ENCODE results near the gene SRRM2. TPM values are rescaled to one million over a fixed set of nuclear protein-coding genes. Genes with fewer than 3 reads are reported as not detected.
A peak's percentile ranks its signal among the peaks of the same experiment; 100 is the strongest.

SRRM2 gene
- total RNA-seq, 2 donors from 2014 or later, result 118 to 174 TPM

GRCh38 chr16:2776500-2777139 lies 24.2 kb downstream of the SRRM2 start:
- DNase-seq (ENCODE audit: low spot score), result no peak
- TF ChIP-seq CTCF (IDR thresholded peaks at IDR 0.05), result no peak
- H3K27me3 ChIP-seq, result no peaks in the 10 kb centered on the region
- H3K9me3 ChIP-seq, result no peaks in the 10 kb centered on the region
- peak overlapping the region; percentile 85 to 98 for H3K4me3 ChIP-seq
- H3K27ac ChIP-seq, result peak overlapping the region; percentile 81 to 88
- H3K4me1 ChIP-seq, result peaks cover 0 to 37% of the 10 kb centered on the region in 2 donors
- peaks cover 14% of the 10 kb centered on the region for H3K36me3 ChIP-seq

- TF ChIP-seq CTCF (IDR thresholded peaks at IDR 0.05), result no peak
- Histone ChIP-seq H3K4me3 (peak within 1 kb of the TSS; percentile 85 to 98), H3K36me3 (peaks cover 7% of the 10 kb centered on the region), H3K27ac (peak within 1 kb of the TSS; percentile 98 to 100), H3K9me3 (no peaks in the 10 kb centered on the region), H3K4me1 (peaks cover 0 to 37% of the 10 kb centered on the region in 2 donors), H3K27me3 (no peaks in the 10 kb centered on the region)
- DNase-seq (ENCODE audit: low spot score), result peak; percentile 88
Observed at GRCh38 chr16:2777231-2777902, 24.9 kb downstream of the SRRM2 start, which contains the start of gene ELOB. Gene ELOB (minus strand): TSS chr16:2777280. CDS start chr16:2777239, 41 bp downstream.

GRCh38 chr16:2777903-2778629 lies 25.6 kb downstream of the SRRM2 start:
- Histone ChIP-seq H3K4me3 (peak overlapping the region; percentile 81 to 98), H3K36me3 (no peaks in the 10 kb centered on the region), H3K4me1 (peaks cover 0 to 37% of the 10 kb centered on the region in 2 donors), H3K27ac (peak overlapping the region; percentile 98 to 100), H3K27me3 (no peaks in the 10 kb centered on the region), H3K9me3 (no peaks in the 10 kb centered on the region)
- TF ChIP-seq CTCF (IDR thresholded peaks at IDR 0.05), result no peak
- DNase-seq (ENCODE audit: low spot score), result no peak

- H3K36me3 ChIP-seq, result no peaks in the 10 kb centered on the region
- H3K27ac ChIP-seq, result peak overlapping the region; percentile 98 to 100
- H3K27me3 ChIP-seq, result no peaks in the 10 kb centered on the region
- peaks cover 0 to 37% of the 10 kb centered on the region in 2 donors for H3K4me1 ChIP-seq
- no peaks in the 10 kb centered on the region for H3K9me3 ChIP-seq
- H3K4me3 ChIP-seq, result peak overlapping the region in 1 of 2 donors; percentile 98
- no peak for TF ChIP-seq CTCF (IDR thresholded peaks at IDR 0.05)
- no peak for DNase-seq (ENCODE audit: low spot score)
Observed at GRCh38 chr16:2778630-2778958, 26.2 kb downstream of the SRRM2 start.

- Histone ChIP-seq H3K27me3 (no peaks in the 10 kb centered on the region), H3K4me1 (peaks cover 0 to 35% of the 10 kb centered on the region in 2 donors), H3K9me3 (no peaks in the 10 kb centered on the region), H3K27ac (no peak overlapping the region), H3K4me3 (no peak overlapping the region), H3K36me3 (no peaks in the 10 kb centered on the region)
- TF ChIP-seq CTCF (IDR thresholded peaks at IDR 0.05), result no peak
- no peak for DNase-seq (ENCODE audit: low spot score)
Observed at GRCh38 chr16:2779151-2779920, 26.9 kb downstream of the SRRM2 start.

Data from right atrium auricular region (tissue), 2 donors.